ENCODE data around the gene PLEKHA7. TPM values are rescaled to one million over a fixed set of nuclear protein-coding genes. Genes with fewer than 3 reads are reported as not detected.

The PLEKHA7 gene
- total and polyA plus RNA-seq, 2 experiments from 2014 or later: 0.43 TPM; not detected in 1

- no peaks in the 10 kb centered on the region for H3F3A ChIP-seq (ENCODE audit: insufficient read depth)
- in situ Hi-C loops (cut with MboI): no loop called here
- peak; percentile 62 for DNase-seq
- no peaks in the 10 kb centered on the region for H3K9me2 ChIP-seq (ENCODE audit: insufficient read depth)
- H3K9ac ChIP-seq: no peak overlapping the region
- TF ChIP-seq EZH2phosphoT487 (IDR thresholded peaks at IDR 0.05; ENCODE audit: insufficient read depth, low read depth) (no peak), EZH2 (IDR thresholded peaks at IDR 0.05; ENCODE audit: insufficient read depth, poor library complexity, severe bottlenecking) (no peak)
- H3K27ac ChIP-seq: no peak overlapping the region
- no peaks in the 10 kb centered on the region for H3K36me3 ChIP-seq (ENCODE audit: low read depth)
- no peak overlapping the region for H2AFZ ChIP-seq
- peak overlapping the region; percentile 57 for H3K4me3 ChIP-seq
- H3K27me3 ChIP-seq (replicated peaks; ENCODE audit: insufficient read depth): peaks cover 65% of the 10 kb centered on the region
- no peaks in the 10 kb centered on the region for H3K4me1 ChIP-seq (ENCODE audit: insufficient read depth)
- no peak overlapping the region for H3K4me2 ChIP-seq (ENCODE audit: unreplicated experiment)
- H3K79me2 ChIP-seq (ENCODE audit: insufficient read depth): no peaks in the 10 kb centered on the region
- 3 to 4% methylated on average over 29 to 36 of the region's 52 CpGs for WGBS, 2 experiments (ENCODE audit: low coverage in 1 of 2, low lambda C conversion rate in 2 of 2, missing lambda C conversion rate in 2 of 2)
- no peaks in the 10 kb centered on the region for H3K9me3 ChIP-seq (ENCODE audit: low read depth)
- no peaks in the 10 kb centered on the region for H4K20me1 ChIP-seq (ENCODE audit: insufficient read depth)
Observed at GRCh38 chr11:16925561-16926065, 88.6 kb downstream of the PLEKHA7 start.

GRCh38 chr11:16924826-16925560 lies 89.2 kb downstream of the PLEKHA7 start:
- Histone ChIP-seq H3K9me2 (ENCODE audit: insufficient read depth) (no peaks in the 10 kb centered on the region), H3K4me1 (ENCODE audit: insufficient read depth) (no peaks in the 10 kb centered on the region), H3K9ac (no peak overlapping the region), H3K9me3 (ENCODE audit: low read depth) (no peaks in the 10 kb centered on the region), H3K27ac (no peak overlapping the region), H2AFZ (no peak overlapping the region), H3K79me2 (ENCODE audit: insufficient read depth) (no peaks in the 10 kb centered on the region), H3F3A (ENCODE audit: insufficient read depth) (no peaks in the 10 kb centered on the region), H3K4me3 (peak overlapping the region; percentile 57), H3K27me3 (replicated peaks; ENCODE audit: insufficient read depth) (peaks cover 70% of the 10 kb centered on the region), H3K4me2 (ENCODE audit: unreplicated experiment) (no peak overlapping the region), H4K20me1 (ENCODE audit: insufficient read depth) (no peaks in the 10 kb centered on the region), H3K36me3 (ENCODE audit: low read depth) (no peaks in the 10 kb centered on the region)
- in situ Hi-C loops (cut with MboI): no loop called here
- WGBS, 2 experiments (ENCODE audit: low coverage in 1 of 2, low lambda C conversion rate in 2 of 2, missing lambda C conversion rate in 2 of 2): 9% methylated on average over 41 to 50 of the region's 51 CpGs
- no peak for TF ChIP-seq EZH2phosphoT487 (IDR thresholded peaks at IDR 0.05; ENCODE audit: insufficient read depth, low read depth)
- TF ChIP-seq EZH2 (IDR thresholded peaks at IDR 0.05; ENCODE audit: insufficient read depth, poor library complexity, severe bottlenecking): peak; percentile 51
- peak; percentile 40 for DNase-seq

- H3K4me3 ChIP-seq: no peak overlapping the region
- in situ Hi-C loops (cut with MboI): no loop called here
- H3K9ac ChIP-seq: no peak overlapping the region
- WGBS, 2 experiments (ENCODE audit: low coverage in 1 of 2, low lambda C conversion rate in 2 of 2, missing lambda C conversion rate in 2 of 2): 51 to 54% methylated on average over 4 of the region's 4 CpGs
- no peaks in the 10 kb centered on the region for H3K4me1 ChIP-seq (ENCODE audit: insufficient read depth)
- no peak overlapping the region for H3K4me2 ChIP-seq (ENCODE audit: unreplicated experiment)
- no peaks in the 10 kb centered on the region for H3F3A ChIP-seq (ENCODE audit: insufficient read depth)
- H3K27ac ChIP-seq: no peak overlapping the region
- H3K9me3 ChIP-seq (ENCODE audit: low read depth): no peaks in the 10 kb centered on the region
- TF ChIP-seq EZH2 (IDR thresholded peaks at IDR 0.05; ENCODE audit: insufficient read depth, poor library complexity, severe bottlenecking) (no peak), EZH2phosphoT487 (IDR thresholded peaks at IDR 0.05; ENCODE audit: insufficient read depth, low read depth) (no peak)
- H3K36me3 ChIP-seq (ENCODE audit: low read depth): no peaks in the 10 kb centered on the region
- H3K79me2 ChIP-seq (ENCODE audit: insufficient read depth): no peaks in the 10 kb centered on the region
- no peaks in the 10 kb centered on the region for H4K20me1 ChIP-seq (ENCODE audit: insufficient read depth)
- no peaks in the 10 kb centered on the region for H3K9me2 ChIP-seq (ENCODE audit: insufficient read depth)
- H3K27me3 ChIP-seq (replicated peaks; ENCODE audit: insufficient read depth): peaks cover 75% of the 10 kb centered on the region
- H2AFZ ChIP-seq: no peak overlapping the region
- no peak for DNase-seq
Observed at GRCh38 chr11:16924462-16924825, 89.8 kb downstream of the PLEKHA7 start.

GRCh38 chr11:16923987-16924386 lies 90.2 kb downstream of the PLEKHA7 start:
- Histone ChIP-seq H3K36me3 (ENCODE audit: low read depth) (no peaks in the 10 kb centered on the region), H3K9me2 (ENCODE audit: insufficient read depth) (no peaks in the 10 kb centered on the region), H2AFZ (no peak overlapping the region), H3K4me2 (ENCODE audit: unreplicated experiment) (no peak overlapping the region), H3F3A (ENCODE audit: insufficient read depth) (no peaks in the 10 kb centered on the region), H3K4me1 (ENCODE audit: insufficient read depth) (no peaks in the 10 kb centered on the region), H3K27me3 (replicated peaks; ENCODE audit: insufficient read depth) (peaks cover 75% of the 10 kb centered on the region), H3K4me3 (no peak overlapping the region), H3K79me2 (ENCODE audit: insufficient read depth) (no peaks in the 10 kb centered on the region), H4K20me1 (ENCODE audit: insufficient read depth) (no peaks in the 10 kb centered on the region), H3K9me3 (ENCODE audit: low read depth) (no peaks in the 10 kb centered on the region), H3K27ac (no peak overlapping the region), H3K9ac (no peak overlapping the region)
- in situ Hi-C loops (cut with MboI): no loop called here
- WGBS, 2 experiments (ENCODE audit: low coverage in 1 of 2, low lambda C conversion rate in 2 of 2, missing lambda C conversion rate in 2 of 2): 70 to 83% methylated on average over 4 of the region's 4 CpGs
- TF ChIP-seq EZH2phosphoT487 (IDR thresholded peaks at IDR 0.05; ENCODE audit: insufficient read depth, low read depth): no peak
- no peak for TF ChIP-seq EZH2 (IDR thresholded peaks at IDR 0.05; ENCODE audit: insufficient read depth, poor library complexity, severe bottlenecking)
- no peak for DNase-seq
